ENCODE measurements around the gene CCL13.

The CCL13 gene

GRCh38 chr17:34312080-34312479 is 44.2 kb upstream of the CCL13 start:
- TF ChIP-seq FOXM1 (IDR thresholded peaks at IDR 0.05; ENCODE audit: borderline replicate concordance, low read depth) (no peak), YY1 (IDR thresholded peaks at IDR 0.05; ENCODE audit: low read depth) (no peak), USF1 (IDR thresholded peaks at IDR 0.05) (no peak), CREB1 (IDR thresholded peaks at IDR 0.05; ENCODE audit: low read depth) (no peak), TCF12 (IDR thresholded peaks at IDR 0.05; ENCODE audit: low read depth) (no peak), CEBPB (IDR thresholded peaks at IDR 0.05) (no peak), ZBTB7A (IDR thresholded peaks at IDR 0.05; ENCODE audit: low read depth) (no peak), EP300 (IDR thresholded peaks at IDR 0.05; ENCODE audit: borderline replicate concordance) (no peak), TAF1 (IDR thresholded peaks at IDR 0.05; ENCODE audit: low read depth) (no peak), REST (IDR thresholded peaks at IDR 0.05; ENCODE audit: low read depth) (no peak), NFIC (IDR thresholded peaks at IDR 0.05) (no peak), RAD21 (IDR thresholded peaks at IDR 0.05; ENCODE audit: low read depth) (no peak)

- TF ChIP-seq MAX (IDR thresholded peaks at IDR 0.05) (no peak), ZBTB7A (IDR thresholded peaks at IDR 0.05; ENCODE audit: low read depth) (no peak)
These were observed 43.1 kb upstream of the CCL13 start for GRCh38 chr17:34313164-34313563.

- TF ChIP-seq EP300 (IDR thresholded peaks at IDR 0.05; ENCODE audit: borderline replicate concordance) (no peak), EGR1 (IDR thresholded peaks at IDR 0.05) (no peak), MAX (IDR thresholded peaks at IDR 0.05) (no peak), RAD21 (IDR thresholded peaks at IDR 0.05; ENCODE audit: low read depth) (no peak), YY1 (IDR thresholded peaks at IDR 0.05; ENCODE audit: low read depth) (no peak)
These were observed 42.0 kb upstream of the CCL13 start for GRCh38 chr17:34314279-34314678.

DNA sequence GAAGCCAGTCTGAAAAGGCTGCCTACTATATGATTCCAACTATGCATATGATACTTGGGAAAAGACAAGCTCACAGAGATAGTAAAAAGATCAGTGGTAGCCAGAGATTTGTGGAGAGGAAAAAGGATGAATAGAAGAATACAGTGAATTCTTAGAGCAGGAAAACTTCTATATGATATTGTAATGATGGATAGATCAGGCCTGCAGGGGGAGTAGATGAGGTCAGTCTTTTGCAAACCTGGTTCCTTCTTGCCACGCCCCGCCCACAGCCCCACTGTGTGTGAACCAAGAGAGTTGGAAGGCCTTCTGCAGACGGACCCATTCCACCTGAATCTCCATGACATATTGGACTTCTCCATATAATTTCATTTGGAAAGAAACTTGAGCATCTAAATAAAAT is 37.8 kb upstream of the CCL13 start:
- TF ChIP-seq NFIC (IDR thresholded peaks at IDR 0.05): no peak
- no peak for TF ChIP-seq ZBTB7A (IDR thresholded peaks at IDR 0.05; ENCODE audit: low read depth)
- TF ChIP-seq CEBPB (IDR thresholded peaks at IDR 0.05): no peak
- no peak for TF ChIP-seq TCF12 (IDR thresholded peaks at IDR 0.05; ENCODE audit: low read depth)
- no peak for TF ChIP-seq CREB1 (IDR thresholded peaks at IDR 0.05; ENCODE audit: low read depth)
- TF ChIP-seq EGR1 (IDR thresholded peaks at IDR 0.05): no peak
- TF ChIP-seq USF1 (IDR thresholded peaks at IDR 0.05): no peak
- TF ChIP-seq EP300 (IDR thresholded peaks at IDR 0.05; ENCODE audit: borderline replicate concordance): no peak
- no peak for TF ChIP-seq TEAD4 (IDR thresholded peaks at IDR 0.05)
- TF ChIP-seq RAD21 (IDR thresholded peaks at IDR 0.05; ENCODE audit: low read depth): no peak
- no peak for TF ChIP-seq FOXM1 (IDR thresholded peaks at IDR 0.05; ENCODE audit: borderline replicate concordance, low read depth)
- no peak for TF ChIP-seq TAF1 (IDR thresholded peaks at IDR 0.05; ENCODE audit: low read depth)
- no peak for TF ChIP-seq YY1 (IDR thresholded peaks at IDR 0.05; ENCODE audit: low read depth)
- no peak for TF ChIP-seq MAX (IDR thresholded peaks at IDR 0.05)
- no peak for TF ChIP-seq REST (IDR thresholded peaks at IDR 0.05; ENCODE audit: low read depth)

GRCh38 chr17:34319039-34319483 is 37.2 kb upstream of the CCL13 start, which contains the start of gene CCL8:
Gene CCL8 (plus strand): TSS chr17:34319435. CDS start chr17:34319502, 67 bp downstream.
- no peak for TF ChIP-seq TCF12 (IDR thresholded peaks at IDR 0.05; ENCODE audit: low read depth)
- no peak for TF ChIP-seq YY1 (IDR thresholded peaks at IDR 0.05; ENCODE audit: low read depth)
- TF ChIP-seq FOXM1 (IDR thresholded peaks at IDR 0.05; ENCODE audit: borderline replicate concordance, low read depth): no peak
- no peak for TF ChIP-seq CEBPB (IDR thresholded peaks at IDR 0.05)
- no peak for TF ChIP-seq USF1 (IDR thresholded peaks at IDR 0.05)
- no peak for TF ChIP-seq EP300 (IDR thresholded peaks at IDR 0.05; ENCODE audit: borderline replicate concordance)
- no peak for TF ChIP-seq MAX (IDR thresholded peaks at IDR 0.05)
- TF ChIP-seq ZBTB7A (IDR thresholded peaks at IDR 0.05; ENCODE audit: low read depth): no peak
- no peak for TF ChIP-seq RAD21 (IDR thresholded peaks at IDR 0.05; ENCODE audit: low read depth)
- no peak for TF ChIP-seq CREB1 (IDR thresholded peaks at IDR 0.05; ENCODE audit: low read depth)
- TF ChIP-seq TAF1 (IDR thresholded peaks at IDR 0.05; ENCODE audit: low read depth): no peak
- TF ChIP-seq REST (IDR thresholded peaks at IDR 0.05; ENCODE audit: low read depth): no peak
- no peak for TF ChIP-seq EGR1 (IDR thresholded peaks at IDR 0.05)
- TF ChIP-seq TEAD4 (IDR thresholded peaks at IDR 0.05): no peak
- TF ChIP-seq NFIC (IDR thresholded peaks at IDR 0.05): no peak

Data from Ishikawa (cell line).